Airway epithelial cell (primary cell): Measurements from ENCODE around the gene SEPTIN8. TPM values are rescaled to one million over a fixed set of nuclear protein-coding genes. Genes with fewer than 3 reads are reported as not detected.

ENCODE experiments used
- total RNA-seq: library from RNA; depleted of rRNA; stranded (reverse); fragments of >200 nt; gene quantifications from 2 replicates; pipeline ENCODE4 v1.2.3, GENCODE V29; 2015

SEPTIN8 gene
- 28.1 and 42.8 TPM in 2 replicates for total RNA-seq

GRCh38 chr5:132777209-132778069 lies at the start of gene SEPTIN8:
Gene SEPTIN8, minus strand, starts transcription at chr5:132777239. Its CDS starts 102 bp downstream, at chr5:132777137.

GRCh38 chr5:132812781-132813598 lies 36.0 kb upstream of the SEPTIN8 start, which contains the start of gene SOWAHA:
Gene SOWAHA, plus strand, starts transcription at chr5:132813302. Its CDS starts 320 bp downstream, at chr5:132813622.

GRCh38 chr5:132746954-132747615 lies 30.0 kb downstream of the SEPTIN8 start, which contains the start of gene CCNI2:
Gene CCNI2, plus strand, starts transcription at chr5:132747426. Its CDS starts 70 bp downstream, at chr5:132747496.

GRCh38 chr5:132736853-132737833 lies 39.9 kb downstream of the SEPTIN8 start, which contains the start of gene KIF3A:
Gene KIF3A, minus strand, starts transcription at chr5:132737546. Its CDS starts 127 bp downstream, at chr5:132737419.

Other genes starting within 250 kb of the SEPTIN8 start
- gene IL5, start 233.7 kb downstream of the SEPTIN8 start, total RNA-seq: not detected in 2 replicates
- 18.5 and 19.6 TPM in 2 replicates for gene RAD50, start 220.3 kb downstream of the SEPTIN8 start, total RNA-seq
- not detected in 2 replicates for gene IL13, start 119.1 kb downstream of the SEPTIN8 start, total RNA-seq
- gene IL4, start 103.2 kb downstream of the SEPTIN8 start, total RNA-seq: not detected in 2 replicates
- gene KIF3A, start 39.7 kb downstream of the SEPTIN8 start, total RNA-seq: 5.1 and 8.6 TPM in 2 replicates
- gene CCNI2, start 29.8 kb downstream of the SEPTIN8 start, total RNA-seq: 0.49 and 0.93 TPM in 2 replicates
- gene SOWAHA, start 36.1 kb upstream of the SEPTIN8 start, total RNA-seq: 0.14 and 0.28 TPM in 2 replicates
- gene SHROOM1, start 53.4 kb upstream of the SEPTIN8 start, total RNA-seq: 2.4 and 3.7 TPM in 2 replicates
- gene GDF9, start 89.2 kb upstream of the SEPTIN8 start, total RNA-seq: 0.14 TPM in 1 of 2 replicates, not detected in the other
- 288 and 334 TPM in 2 replicates for gene UQCRQ, start 89.4 kb upstream of the SEPTIN8 start, total RNA-seq
- gene LEAP2, start 96.4 kb upstream of the SEPTIN8 start, total RNA-seq: 0.49 TPM in 1 of 2 replicates, not detected in the other
- 22.2 and 38.1 TPM in 2 replicates for gene AFF4, start 186.4 kb upstream of the SEPTIN8 start, total RNA-seq
- gene ZCCHC10, start 249.3 kb upstream of the SEPTIN8 start, total RNA-seq: 12.5 and 37.9 TPM in 2 replicates